ENCODE data around the gene C17orf75.

C17orf75 gene

DNA sequence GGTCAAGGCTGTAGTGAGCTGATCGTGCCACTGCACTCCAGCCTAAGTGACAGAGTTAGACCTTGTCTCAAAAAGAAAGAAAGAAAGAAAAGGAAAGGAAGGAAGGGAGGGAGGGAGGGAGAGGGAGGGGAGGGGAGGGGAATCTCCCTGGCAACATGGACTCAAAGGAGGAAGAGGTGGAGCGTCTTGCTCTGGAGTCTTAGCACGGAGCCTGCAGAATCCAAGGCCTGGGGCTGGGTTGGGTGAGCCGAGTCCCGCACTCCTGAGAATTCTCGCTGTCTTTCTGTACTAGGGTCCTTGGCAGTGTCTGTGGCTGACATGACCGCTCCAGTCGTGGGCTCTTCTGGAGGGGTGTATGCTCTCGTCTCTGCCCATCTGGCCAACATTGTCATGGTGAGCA, 36.9 kb downstream of the C17orf75 start:
- no peak for DNase-seq (ENCODE audit: low spot score)

- DNase-seq (ENCODE audit: low spot score) = no peak
Observed at GRCh38 chr17:32303781-32304288, 38.1 kb downstream of the C17orf75 start.

DNA sequence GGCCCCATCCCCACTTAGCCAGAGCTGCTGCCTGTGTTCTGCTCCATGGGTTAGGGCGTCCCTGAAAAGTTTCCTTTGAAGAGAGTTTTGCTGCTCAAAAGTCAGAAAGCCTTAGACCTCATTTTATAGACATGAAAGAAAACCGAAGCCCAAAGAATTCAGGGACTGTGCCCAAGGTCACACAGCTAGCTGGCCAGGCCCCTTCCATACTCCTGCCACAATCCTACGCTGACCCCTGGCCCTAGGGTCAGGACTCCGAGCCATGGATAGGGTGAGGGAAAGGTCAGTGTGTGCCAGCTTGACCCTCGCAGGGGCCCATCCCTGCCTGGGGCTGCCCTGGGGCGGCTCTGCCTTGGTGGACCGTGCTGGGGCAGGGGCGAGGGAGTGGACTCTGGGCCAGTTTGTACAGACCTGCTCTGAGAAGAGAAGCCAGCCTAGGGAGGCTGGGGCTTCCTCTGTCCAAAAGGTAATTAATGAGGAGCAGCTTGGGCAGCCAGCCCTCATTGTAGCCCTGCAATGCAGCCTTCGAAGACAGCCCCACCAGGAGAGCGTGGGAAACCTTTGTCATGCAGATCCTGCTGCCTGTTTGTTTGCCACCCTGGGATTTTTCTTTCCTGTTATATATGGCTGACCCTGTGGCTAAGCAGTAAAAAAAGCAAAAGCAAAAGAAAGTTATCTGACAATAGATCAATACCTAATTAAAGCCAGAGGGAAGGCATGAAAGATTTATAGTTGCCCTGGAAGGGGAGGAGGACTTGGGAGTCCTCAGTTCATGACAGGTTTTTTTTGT, 38.9 kb downstream of the C17orf75 start:
- DNase-seq (ENCODE audit: low spot score) = no peak

DNA sequence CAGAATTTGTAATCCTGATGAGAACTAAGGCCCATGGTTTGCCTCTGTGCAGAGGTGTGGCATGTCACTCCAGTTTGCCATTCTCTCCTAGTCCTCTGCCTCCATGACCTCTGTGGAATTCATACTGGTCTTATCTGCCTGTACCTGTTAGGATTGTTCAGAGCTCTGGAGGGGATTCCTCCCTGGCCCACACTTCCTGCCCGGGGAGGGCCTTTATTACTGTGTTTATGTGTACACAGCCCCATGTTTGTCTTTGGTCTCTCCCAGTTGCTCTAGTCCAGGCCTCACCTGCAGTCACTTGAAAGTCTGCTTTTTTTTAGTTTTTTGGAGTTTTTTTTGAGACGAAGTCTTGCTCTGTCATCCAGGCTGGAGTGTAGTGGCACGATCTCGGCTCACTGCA, 39.9 kb downstream of the C17orf75 start:
- no peak for DNase-seq (ENCODE audit: low spot score)

DNA sequence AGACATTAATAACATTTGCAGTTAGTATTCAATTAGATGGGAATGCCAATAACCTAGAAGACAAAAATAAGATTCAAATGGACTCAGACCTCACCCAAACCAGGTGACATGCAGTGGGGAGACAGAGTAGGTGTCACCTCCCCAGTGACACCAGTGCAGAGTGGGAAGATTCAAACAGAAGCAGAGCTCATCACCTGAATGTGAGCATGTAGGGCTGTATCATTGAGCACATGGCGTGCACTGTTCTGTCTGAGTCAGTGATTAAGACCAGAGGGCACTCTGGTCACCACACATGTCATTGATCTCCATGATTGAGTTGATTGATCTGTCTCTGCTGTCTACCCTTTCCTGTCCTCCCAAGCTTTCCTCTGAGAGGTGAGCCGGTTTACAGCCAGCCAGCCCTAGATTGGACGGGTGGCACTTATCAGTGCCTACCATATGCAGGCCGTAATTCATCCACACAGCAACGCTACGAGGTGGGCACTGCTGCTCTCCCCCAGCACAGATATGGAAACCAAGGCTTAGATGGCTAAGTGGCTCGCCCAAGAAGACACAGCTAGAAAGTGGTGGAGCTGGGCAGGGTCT, 42.3 kb downstream of the C17orf75 start:
- DNase-seq (ENCODE audit: low spot score) = no peak

DNA sequence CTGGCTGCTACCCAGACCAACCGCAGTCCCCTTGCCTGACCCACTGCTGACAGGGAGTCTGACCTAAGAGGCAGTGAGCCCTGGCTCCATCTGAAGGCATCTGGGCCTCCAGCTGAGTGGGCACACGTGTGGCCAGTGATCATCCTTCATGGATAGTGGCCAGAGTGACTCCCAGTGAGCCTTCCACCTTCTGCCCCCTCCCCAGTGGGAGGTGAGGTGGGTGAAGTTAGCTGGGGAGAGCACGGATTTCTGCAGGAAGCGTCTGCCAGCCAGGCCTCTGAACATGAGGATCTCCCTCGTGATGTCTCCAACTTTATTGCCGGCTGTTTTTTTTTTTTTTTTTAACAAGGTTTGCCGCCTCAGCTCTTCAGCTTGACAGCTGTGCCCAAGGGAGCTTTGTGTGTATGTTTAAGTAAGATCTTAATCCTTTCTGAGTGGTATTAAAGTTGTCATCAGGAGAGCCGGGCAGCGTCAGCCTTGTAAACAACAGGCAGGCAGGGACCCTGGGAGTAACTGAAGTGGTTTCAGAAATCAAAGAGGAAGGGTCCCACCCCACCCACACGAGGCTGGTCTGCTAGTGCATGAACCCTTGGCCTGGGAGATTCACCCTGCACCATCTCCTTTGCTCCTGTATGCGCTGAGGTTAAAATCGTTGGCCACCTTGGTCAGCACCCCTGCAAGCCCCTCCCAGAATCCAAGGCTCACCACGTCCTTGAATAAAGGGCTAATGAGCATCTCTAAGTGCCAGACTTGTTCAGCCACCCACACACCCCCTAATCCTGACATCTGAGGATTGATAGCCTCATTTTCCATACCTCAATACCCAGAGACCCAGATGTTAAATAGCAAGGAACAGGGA, 43.0 kb downstream of the C17orf75 start:
- DNase-seq (ENCODE audit: low spot score) = peak; percentile 85

DNA sequence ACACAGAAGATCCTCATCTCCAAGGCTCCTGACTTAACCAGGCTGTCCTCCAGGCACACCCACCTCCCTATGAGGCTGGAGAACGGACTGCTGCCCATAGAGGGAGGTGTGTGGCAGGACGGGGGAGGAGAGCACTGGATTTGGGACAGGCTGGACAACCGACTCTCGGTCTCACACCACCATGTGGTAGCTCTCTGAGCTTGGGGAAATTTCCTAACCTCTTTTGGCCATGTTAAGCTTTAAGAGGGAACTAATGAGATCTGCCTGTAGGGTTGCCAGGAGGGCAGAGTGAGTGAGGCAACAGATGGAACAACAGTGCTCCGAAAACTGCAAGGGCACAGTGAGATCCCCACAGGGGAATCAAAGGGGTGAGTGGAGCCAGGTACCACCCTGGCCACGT, 43.7 kb downstream of the C17orf75 start:
- DNase-seq (ENCODE audit: low spot score) = no peak

DNA sequence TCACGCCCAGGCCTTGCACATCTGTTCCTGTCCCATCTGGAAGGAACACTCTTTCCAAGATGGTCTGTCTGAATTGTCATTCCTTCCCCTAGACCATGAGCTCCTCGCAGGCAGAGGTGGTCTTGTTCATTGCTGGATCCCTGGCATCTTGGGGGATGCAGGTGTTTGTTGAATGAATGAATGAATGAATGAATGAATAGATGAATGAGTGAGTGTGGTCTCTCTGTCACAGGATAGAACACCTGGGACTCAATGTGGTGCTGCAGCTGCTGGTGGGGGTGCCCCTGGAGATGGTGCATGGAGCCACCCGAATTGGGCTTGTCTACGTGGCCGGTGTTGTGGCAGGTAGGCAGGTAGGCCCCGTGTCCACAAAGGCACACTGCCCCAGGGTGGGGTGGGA, 44.1 kb downstream of the C17orf75 start:
- no peak for DNase-seq (ENCODE audit: low spot score)

DNA sequence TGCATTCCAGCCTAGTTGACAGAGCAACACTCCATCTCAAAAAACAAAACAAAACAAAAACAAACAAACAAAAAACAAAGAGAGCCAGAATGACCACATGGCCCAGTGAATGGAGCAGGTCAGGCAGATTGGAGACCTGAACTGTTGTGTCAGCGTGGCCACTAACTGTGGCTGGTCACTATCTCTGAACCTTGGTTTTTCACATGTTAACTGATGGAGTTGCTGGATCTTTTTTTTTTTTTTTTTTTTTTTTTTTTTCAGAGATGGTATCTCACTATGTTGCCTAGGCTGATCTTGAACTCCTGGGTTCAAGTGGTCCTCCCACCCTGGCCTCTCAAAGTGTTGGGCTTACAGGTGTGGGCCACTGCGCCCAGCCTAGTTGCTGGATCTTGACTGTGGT, 44.5 kb downstream of the C17orf75 start:
- DNase-seq (ENCODE audit: low spot score) = no peak

GRCh38 chr17:32292094-32292493, 49.9 kb downstream of the C17orf75 start:
- no peak for DNase-seq (ENCODE audit: low spot score)

DNA sequence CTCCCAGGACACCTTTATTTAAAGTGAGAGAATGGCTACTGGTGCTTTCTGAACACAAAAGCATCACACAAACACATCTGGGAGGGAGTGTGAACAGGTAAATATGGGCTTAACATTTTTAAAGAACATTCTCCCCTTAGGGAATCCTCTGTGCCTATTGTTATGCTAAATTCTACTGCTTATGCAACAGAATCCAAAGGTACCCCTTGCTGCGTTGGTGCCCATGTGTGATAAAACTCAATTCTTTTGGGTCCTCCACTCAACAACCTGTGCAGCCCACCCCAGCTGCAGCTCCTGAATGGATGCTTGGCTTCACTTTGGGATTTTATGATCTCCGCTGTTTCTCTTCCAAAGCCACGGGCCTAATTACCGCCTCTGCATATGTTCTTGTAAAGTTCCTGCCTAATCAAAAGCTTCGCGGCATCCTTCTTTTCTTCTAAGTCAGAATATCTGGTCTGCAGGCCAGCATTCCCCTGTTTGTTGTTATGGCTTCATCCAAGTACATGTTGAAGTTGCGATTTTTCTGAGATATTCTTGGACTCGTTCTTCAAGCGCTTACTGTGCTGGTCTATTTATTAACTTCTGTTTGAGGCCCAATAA, 52.4 kb downstream of the C17orf75 start:
- no peak for DNase-seq (ENCODE audit: low spot score)

DNA sequence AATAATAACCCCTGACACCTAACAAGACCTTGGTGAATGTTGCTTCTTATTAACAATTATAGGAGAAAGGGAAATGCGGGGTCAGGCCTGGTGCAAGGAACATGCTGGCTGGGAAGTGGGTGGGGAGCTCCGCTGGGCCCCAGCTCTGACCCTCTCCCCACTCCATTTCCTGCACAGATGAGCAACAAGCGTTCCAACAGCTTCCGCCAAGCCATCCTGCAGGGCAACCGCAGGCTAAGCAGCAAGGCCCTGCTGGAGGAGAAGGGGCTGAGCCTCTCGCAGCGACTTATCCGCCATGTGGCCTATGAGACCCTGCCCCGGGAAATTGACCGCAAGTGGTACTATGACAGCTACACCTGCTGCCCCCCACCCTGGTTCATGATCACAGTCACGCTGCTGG, 53.4 kb downstream of the C17orf75 start:
- DNase-seq (ENCODE audit: low spot score) = no peak

DNA sequence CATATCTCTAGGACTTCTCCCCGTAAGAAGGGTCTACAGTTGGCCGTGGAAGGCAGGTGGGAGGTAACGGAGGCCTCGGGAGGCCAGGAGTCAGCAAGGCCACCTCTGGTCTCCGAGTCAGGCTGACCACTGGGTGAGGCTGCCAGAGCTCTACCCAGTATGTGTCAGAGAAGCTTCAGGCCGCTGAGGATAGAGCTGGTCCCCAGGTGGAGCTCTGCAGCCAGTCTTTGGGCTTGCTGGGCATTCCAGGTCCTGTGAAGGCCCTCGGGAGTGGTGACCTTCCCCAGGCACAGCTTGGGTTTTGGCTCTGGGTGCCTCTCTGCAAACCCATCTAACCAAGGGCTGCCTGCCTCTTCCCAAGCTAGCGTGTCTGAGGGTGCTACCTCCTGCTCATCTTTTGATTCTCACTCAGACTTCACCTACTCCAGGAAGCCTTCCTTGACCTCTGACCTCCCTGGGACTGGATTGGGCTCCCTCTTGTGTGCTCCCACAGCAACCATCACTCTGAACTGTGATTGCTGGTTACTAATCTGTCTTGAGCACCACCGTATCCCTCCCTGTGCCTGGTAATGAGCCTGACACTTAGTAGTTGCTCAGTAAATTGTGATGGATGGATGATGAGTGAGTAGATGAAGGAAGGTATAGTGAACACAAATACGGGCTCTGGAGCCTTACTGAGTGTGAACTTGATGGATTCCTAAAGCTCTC, 54.0 kb downstream of the C17orf75 start:
- DNase-seq (ENCODE audit: low spot score) = no peak

- no peak for DNase-seq (ENCODE audit: low spot score)
Observed at GRCh38 chr17:32286518-32286900, 55.5 kb downstream of the C17orf75 start.

- DNase-seq (ENCODE audit: low spot score) = no peak
Observed at GRCh38 chr17:32285746-32286517, 56.0 kb downstream of the C17orf75 start.

GRCh38 chr17:32285306-32285705, 56.7 kb downstream of the C17orf75 start:
- DNase-seq (ENCODE audit: low spot score) = no peak

DNA sequence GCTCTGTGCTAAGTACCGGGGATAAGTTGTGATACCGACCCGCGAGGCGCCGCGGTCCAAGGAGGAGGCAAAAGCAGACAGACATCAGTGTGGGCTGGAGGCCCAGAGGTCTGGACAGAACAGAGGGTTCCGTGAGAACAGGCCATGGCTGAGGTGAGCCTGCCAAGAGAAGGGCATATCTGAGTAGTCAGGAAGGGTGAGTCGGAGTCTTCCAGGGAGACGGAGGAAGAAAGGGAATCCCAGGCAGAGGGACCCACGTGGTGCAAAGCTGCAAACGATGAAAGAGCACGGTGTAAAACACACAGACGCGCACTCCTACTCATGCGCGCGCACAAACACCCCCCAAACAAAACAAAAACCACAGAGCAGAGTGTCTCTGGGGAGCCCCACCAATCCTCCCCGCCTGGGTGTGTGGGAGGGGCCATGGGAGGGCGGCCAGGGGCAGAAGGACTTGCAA, 58.2 kb downstream of the C17orf75 start:
- DNase-seq (ENCODE audit: low spot score) = no peak

DNA sequence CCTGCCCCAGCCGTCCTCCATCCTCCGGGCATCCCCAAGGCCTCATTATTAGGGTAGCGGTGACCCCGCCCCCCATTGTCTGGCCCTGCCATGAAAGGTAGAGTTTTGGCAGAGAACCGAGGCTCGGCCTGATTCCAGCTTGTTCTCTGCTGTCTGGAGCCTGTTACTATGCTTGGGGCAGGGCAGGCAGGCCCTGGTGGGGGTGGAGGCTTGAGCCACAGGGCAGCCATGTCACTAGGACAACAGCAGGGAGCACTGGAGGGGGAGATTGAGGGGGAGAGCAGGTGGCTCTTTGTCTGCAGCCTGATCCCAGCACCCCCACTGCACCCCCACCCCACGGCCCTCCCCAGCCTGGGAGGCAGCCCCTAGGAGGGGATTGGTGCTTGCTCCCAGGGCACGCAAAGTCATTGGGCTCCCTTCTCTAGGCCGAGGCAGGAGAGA, 60.9 kb downstream of the C17orf75 start:
- no peak for DNase-seq (ENCODE audit: low spot score)

DNA sequence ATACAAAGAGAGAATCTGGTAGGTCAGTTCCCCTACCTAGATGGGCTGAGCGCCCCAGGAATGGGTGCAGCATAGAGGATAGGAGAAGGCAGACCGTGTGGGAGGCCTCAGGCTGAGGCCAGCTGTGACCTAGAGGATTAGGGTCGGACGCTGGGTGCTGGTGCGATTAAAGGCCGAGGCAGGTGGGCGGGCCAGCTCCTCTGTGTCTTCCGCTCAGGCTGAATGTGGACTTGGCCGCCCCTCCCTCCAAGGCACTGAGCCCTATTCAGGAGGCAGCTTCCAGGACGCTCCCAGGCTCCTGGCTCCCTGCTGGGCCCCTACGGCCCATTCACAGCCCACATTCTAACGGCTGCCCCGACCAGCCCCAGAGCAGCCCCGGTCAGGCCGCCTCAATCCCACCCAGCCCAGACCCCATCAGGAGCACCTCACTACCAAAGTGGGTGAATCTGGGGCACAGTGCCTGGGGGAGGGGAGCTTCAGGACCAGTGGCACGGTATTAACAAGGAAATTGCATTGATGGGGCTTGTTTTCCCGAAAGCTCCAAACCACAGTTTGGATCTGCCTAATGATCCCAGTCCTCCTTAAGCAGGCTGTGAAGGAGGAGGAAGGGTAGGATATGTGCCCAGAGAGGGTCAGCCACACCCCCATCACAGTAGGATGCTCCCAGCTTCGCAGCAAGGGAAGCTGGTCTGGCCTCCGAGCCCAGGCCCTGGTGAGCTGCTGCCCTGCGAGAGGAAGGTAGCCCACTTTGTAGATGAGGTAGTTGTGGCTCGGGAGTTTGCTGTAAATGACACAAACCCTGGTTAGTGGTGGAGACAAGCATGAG, 61.9 kb downstream of the C17orf75 start:
- no peak for DNase-seq (ENCODE audit: low spot score)

Data from SK-N-DZ (cell line).